Left colon (tissue), 2 donors: ENCODE results near the gene LRRC25. TPM values are rescaled to one million over a fixed set of nuclear protein-coding genes. Genes with fewer than 3 reads are reported as not detected.
"Not testable (repeated sequence)": the region's sequence is repeated elsewhere in the genome, so short reads cannot be mapped to it uniquely, and the experiment has no call there.

Experiments used
- ATAC-seq: fragments of 200-7000 bp; cut with Tn5 transposase; one replicate; pipeline ENCODE4 v1.9.1; 2020; ENCODE audit warnings: mild to moderate bottlenecking, moderate library complexity
- DNase-seq, 2 donors: peaks; one replicate each; pipeline ENCODE4 v3.0.0-alpha.2; 2020
- intact Hi-C, 2 donors: fragments of 100-400 bp; cut with DNase I in 1 of 2; cut with micrococcal nuclease in 1 of 2; formaldehyde crosslinking; loops; one replicate each; pipeline versions ENCODE4 v1.11.2 to v1.14.0; 2022; cut with DNase I, micrococcal nuclease
- total RNA-seq, 2 donors: library from RNA; stranded (reverse); fragmentation: NEBNext Ultra II Directional; extraction: Animal tissue kit (Norgen Biotek cat#: 25700); gene quantifications; one replicate each; pipeline ENCODE4 v1.2.1, GENCODE V29; 2021
- donor health status: DM: no; HTN: no; CAD: no.
- donor health status: DM: yes; HTN: yes; CAD: no.

LRRC25 gene
- total RNA-seq, 2 donors from 2014 or later, result 0.79 to 5.1 TPM

- intact Hi-C loops, DNase-seq: not testable (repeated sequence)
- ATAC-seq, result peak; percentile 22
Observed at GRCh38 chr19:18364277-18364825, 33.1 kb downstream of the LRRC25 start.

GRCh38 chr19:18363787-18364186, 33.6 kb downstream of the LRRC25 start:
- intact Hi-C loops, result no loop called here
- no peak for DNase-seq
- ATAC-seq, result no peak

DNA sequence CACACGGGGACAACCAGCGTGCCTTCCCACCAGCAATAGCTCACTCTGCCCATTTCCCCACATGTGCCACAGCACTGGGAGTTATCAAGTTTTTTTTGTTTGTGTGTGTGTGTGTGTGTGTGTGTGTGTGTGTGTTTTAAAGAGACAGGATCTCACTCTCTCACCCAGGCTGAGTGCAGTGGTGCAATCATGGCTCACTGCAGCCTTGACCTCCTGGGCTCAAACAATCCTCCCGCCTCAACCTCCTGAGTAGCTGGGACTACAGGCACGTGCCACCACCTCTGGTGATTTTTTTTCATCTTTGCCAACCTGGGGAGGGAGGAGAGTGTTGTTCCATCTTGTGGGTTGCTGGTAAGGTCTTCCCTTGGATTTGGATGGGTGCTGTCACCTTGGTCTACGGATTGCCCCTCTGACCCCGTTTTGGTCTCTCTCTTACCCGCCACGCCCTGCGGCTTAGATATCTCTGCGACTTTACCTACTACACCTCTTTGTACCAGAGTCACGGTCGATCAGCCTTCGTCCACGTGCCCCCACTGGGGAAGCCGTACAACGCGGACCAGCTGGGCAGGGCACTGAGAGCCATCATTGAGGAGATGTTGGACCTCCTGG, 34.4 kb downstream of the LRRC25 start:
- DNase-seq, result no peak
- ATAC-seq, result peak; percentile 17
- intact Hi-C loops, result no loop called here

DNA sequence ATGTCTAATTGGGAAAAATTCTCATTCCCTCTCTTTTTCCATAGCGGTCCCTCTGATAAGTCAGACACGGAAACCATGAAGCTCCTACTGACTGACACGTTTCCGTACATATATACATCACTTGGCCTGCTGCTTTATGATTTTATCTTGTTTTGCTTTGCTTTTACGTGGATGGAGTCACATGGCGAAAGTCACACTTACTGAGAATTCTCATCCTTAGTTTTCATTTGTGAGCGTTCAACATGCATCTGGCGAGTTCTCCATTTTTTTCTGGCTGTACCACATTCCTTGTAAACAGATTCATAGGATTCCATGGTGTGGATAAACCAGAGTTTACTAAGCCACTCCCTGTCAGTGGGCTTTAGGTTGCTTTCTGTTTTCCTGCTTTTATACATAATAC, 35.8 kb downstream of the LRRC25 start:
- ATAC-seq (no peak), DNase-seq (no peak)
- intact Hi-C loops, result no loop called here

DNA sequence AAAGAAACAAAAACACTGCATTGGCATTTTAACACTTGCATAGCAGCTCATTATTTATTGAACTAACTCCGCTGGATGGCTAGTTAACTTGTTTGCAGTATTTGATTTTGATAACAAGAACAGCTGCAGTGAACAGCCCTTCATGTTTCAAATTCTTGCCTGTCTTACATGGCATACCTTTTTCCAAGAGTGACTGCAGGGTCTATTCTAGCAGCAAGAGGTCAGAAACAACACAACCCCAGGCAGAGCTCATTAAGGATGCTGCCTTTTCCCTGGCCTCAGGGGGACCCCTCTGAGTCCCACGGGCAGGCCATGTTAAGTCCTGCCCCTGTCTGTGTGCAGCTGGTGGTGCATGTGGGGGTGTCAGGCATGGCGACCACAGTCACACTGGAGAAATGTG, 40.4 kb downstream of the LRRC25 start:
- intact Hi-C loops, result loop anchor here in 1 of 2 donors (10.0 kb wide), 1 partner anchor 58 kb away; the partner anchor contains the start of gene SSBP4
- peak; percentile 7 for ATAC-seq
- no peak for DNase-seq

GRCh38 chr19:18354743-18355142, 42.7 kb downstream of the LRRC25 start:
- ATAC-seq, result not testable (repeated sequence)

GRCh38 chr19:18353378-18354005, 43.9 kb downstream of the LRRC25 start:
- intact Hi-C loops, result loop anchor here in 1 of 2 donors (10.0 kb wide), 1 partner anchor 61 kb away; the partner anchor contains the start of gene SSBP4
- DNase-seq (no peak), ATAC-seq (no peak)

More at GRCh38 chr19:18354743-18355142, 42.7 kb downstream of the LRRC25 start:
- intact Hi-C loops, result loop anchor here in 1 of 2 donors (10.0 kb wide), 1 partner anchor 60 kb away; the partner anchor contains the start of gene SSBP4
- DNase-seq, result not testable (repeated sequence)

DNA sequence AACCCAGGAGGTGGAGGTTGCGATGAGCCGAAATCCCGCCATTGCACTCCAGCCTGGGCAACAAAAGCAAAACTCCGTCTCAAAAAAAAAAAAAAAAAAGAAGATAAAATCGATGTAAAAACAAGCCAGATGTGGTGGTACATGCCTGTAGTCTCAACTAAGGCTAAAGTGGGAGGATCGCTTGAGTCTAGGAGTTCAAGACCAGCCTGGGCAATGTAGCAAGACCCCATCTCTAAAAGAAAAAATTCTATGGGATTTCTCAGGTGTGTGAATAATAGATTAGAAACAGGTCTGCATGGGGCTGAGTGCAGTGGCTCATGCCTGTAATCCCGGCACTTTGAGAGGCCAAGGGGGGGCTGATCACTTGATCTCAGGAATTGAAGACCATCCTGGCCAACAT, 45.9 kb downstream of the LRRC25 start:
- ATAC-seq (no peak), DNase-seq (no peak)
- intact Hi-C loops, result loop anchor here in 1 of 2 donors (10.0 kb wide), 1 partner anchor 63 kb away; the partner anchor contains the start of gene SSBP4

- intact Hi-C loops, result loop anchor here in 1 of 2 donors (10.0 kb wide), 1 partner anchor 64 kb away; the partner anchor contains the start of gene SSBP4
- no peak for DNase-seq
- ATAC-seq, result no peak
Observed at GRCh38 chr19:18350490-18350889, 46.9 kb downstream of the LRRC25 start.

DNA sequence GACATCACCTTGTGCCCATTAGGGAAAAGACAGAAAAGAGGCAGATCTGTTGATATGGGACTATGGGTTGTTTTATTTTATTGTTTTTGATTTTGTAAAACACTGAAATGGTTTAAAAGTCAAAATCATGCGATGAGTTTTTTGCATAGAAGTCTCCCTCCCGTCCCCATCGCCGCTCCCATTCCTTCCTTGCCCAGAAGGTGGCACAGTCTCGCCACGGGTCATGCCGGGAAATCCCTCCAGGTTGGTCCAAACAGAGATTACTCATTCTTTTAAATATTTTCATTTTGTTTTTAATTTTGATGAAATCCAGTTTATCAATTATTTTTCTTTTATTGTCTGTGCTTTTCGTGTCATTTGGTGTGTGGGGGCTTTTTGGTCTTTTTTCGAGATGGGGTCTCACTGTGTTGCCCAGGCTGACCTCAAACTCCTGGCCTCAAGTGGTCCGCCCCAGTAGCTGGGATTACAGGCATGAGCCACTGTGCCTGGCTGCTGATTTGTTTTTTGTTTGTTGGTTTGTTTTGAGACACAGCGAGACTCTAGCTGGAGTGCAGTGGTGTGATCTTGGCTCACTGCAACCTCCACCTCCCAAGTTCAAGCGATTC, 47.8 kb downstream of the LRRC25 start:
- intact Hi-C loops, result loop anchor here (5.0 to 10.0 kb wide), 2 partner anchors 63 to 65 kb away; partner anchors contain the start of gene SSBP4 (in 1 of the 2)
- peak; percentile 69 for ATAC-seq
- peak in 1 of 2 donors; percentile 60 for DNase-seq

DNA sequence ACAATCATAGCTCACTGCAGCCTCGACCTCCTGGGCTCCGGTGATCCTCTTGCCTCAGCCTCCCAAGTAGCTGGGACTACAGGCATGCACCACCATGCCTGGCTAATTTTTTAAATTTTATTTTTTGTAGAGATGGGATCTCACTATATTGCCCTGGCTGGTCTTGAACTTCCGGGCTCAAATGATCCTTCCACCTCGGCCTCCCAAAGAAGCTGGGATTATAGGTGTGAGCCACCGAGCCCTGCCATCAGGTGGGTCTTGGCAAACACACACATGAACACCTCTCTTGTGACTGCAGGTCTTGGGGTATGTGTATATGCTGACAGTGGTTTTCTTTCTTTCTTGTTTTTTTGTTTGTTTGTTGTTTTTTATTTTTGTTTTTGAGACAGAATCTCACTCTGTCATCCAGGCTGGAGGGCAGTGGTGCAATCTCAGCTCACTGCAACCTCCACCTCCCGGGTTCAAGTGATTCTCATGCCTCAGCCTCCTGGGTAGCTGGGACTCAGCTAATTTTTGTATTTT, 48.5 kb downstream of the LRRC25 start:
- not testable (repeated sequence) for DNase-seq, ATAC-seq
- intact Hi-C loops, result loop anchor here in 1 of 2 donors (5.0 kb wide), 1 partner anchor 63 kb away; no protein-coding TSS in a partner anchor

DNA sequence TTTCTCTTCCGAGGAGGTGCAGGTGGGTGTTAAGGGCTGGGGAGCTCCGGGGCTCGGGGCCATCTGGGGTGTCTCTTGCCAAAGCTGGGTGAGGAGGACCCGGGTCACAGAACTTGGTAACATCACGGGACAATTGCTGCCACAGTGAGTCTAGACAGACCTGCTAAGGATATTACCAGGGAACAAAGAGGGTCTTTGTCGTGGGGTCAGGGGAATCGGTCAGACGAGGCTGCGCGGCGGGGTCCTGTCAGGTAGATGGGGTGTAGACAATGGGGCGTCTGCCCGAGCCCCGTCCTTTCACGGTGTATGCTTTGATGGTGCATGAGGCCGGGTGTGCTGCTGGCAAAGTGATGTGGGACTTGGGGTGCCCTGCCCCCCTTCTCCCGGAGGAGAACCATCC, 49.3 kb downstream of the LRRC25 start:
- no peak for DNase-seq
- intact Hi-C loops, result loop anchor here in 1 of 2 donors (5.0 kb wide), 1 partner anchor 64 kb away; no protein-coding TSS in a partner anchor
- ATAC-seq, result no peak

- DNase-seq (peak; percentile 49 to 53), ATAC-seq (peak; percentile 50)
- intact Hi-C loops, result loop anchor here in 1 of 2 donors (5.0 kb wide), 1 partner anchor 66 kb away; no protein-coding TSS in a partner anchor
Observed at GRCh38 chr19:18346091-18346490, 51.3 kb downstream of the LRRC25 start.

- intact Hi-C loops, result loop anchor here in 1 of 2 donors (5.0 kb wide), 1 partner anchor 67 kb away; no protein-coding TSS in a partner anchor
- no peak for ATAC-seq
- no peak for DNase-seq
Observed at GRCh38 chr19:18345296-18345695, 52.1 kb downstream of the LRRC25 start.

DNA sequence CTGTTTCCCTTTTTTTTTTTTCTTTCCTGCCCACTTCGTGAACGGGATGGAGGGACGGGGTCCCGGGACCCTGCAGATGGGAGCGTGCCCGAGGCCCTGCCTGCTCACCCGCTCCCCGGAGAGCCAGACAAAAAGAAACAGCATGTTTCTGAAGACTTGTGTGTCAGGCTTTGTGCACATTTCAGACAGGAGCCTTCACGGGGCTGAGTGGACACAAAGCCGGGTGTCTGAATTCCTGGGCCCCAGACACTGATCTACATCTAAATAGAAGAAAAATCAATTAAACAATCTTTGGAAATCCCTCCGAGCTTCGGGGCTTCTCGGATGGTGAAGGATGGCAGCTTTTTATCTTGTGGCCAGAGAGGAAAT, 52.9 kb downstream of the LRRC25 start:
- intact Hi-C loops, result no loop called here
- ATAC-seq (no peak), DNase-seq (no peak)

DNA sequence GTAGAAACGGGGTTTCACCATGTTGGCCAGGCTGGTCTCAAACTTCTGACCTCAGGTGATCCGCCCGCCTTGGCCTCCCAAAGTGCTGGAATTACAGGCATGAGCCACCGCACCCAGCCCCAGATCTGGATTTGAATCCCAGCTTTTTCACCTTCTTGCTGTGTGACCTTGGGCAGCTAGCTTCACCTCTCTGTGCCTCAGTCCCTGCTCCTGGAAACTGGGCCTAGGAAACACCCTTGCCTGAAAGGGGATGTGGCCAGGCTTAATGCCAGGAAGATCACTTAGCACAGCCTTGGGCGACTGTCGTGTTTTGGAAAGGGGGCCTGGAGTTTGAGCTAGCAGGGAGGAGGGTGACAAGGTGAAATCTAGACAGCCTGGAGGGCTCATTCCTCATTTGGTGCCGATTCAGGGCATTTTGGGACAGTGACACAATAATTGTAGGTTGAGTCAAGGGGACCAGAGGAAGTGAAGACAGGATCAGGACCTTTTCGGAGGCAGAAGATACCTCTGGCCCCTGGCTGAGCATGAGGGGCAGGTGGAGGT, 55.3 kb downstream of the LRRC25 start:
- intact Hi-C loops, result no loop called here
- DNase-seq (no peak), ATAC-seq (no peak)
